GM15510 (cell line): Measurements from ENCODE around the gene SSBP2.

Experiments
- POLR2A ChIP-seq: IDR thresholded peaks from 3 replicates; pipeline ENCODE4 v1.6.1; 2011; ENCODE audit warnings: borderline replicate concordance; ENCODE audit not compliant: insufficient read length; ENCODE audit errors: extremely low read depth

SSBP2 gene

DNA sequence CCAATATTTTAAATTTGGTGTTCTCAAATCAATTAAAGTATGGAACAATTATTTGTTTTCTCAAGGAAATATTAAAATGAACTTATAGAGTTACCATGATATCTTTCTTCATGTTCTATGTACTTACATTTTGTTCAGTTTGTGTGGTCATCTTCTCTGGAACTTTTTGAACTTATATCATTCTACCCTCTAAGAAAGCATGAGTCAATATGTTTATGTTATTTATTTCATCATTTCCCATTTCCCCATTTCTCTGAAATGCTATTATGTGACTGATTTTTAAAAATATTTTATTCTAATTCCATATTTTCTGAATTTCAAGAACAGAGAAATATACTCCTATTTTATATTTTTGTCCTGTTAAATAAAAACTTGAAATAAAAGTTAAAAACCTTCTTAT lies 233.4 kb downstream of the SSBP2 start:
- TF ChIP-seq POLR2A, result no peak

DNA sequence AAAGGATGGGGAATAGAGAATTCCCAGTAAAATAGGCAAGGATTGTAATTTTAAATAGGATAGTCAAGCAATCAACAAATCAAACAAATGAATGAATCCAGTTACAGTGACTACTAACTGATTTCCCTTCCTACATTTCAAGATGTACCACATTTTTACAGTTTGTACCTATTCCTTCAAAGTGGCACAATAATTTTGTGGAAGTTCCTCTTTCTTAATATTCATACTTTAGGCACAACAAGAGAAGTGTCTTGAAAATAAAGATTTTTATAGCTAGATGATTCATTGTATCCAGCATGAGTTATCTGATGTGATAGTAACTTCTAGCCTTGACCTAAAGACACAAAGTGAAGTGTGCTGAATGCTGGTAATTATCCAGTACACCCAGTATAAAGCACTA lies 234.8 kb downstream of the SSBP2 start:
- TF ChIP-seq POLR2A, result no peak

DNA sequence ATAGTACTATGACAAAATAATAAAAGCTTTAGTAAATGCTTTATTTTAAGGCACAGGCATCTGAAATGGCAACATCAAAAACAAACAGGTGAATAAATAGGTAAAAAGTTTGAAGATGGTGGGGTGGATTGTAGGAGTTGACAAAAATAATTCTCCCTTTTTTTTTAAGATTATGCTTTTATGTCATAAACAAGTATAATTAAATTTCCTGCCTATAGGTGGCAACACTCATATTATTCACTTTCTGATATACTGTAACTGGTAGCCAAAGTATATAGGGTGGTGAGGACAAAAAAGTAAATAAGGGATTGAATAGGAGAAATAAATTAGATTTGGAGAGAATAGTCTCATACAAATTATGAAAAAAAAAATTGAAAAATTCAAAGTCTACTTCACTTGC lies 236.9 kb downstream of the SSBP2 start:
- no peak for TF ChIP-seq POLR2A

DNA sequence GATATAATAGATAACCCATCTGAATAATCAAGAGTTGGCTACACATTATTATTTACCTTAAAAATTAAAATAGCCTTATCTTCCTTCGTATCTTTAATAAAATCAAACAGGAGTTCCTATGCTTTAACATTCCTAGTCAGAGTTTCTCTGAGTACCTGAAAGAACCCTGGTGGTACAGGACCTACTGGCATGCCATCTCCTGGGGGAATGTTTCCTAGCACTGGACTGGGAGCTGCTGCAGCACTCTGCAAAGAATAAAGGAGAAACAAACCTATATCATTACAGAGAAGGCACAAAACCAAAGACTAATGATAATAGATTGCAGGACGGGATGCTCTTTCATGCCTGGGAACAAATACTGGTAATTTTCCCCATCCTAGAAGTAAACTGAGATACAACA lies 237.4 kb downstream of the SSBP2 start:
- no peak for TF ChIP-seq POLR2A

DNA sequence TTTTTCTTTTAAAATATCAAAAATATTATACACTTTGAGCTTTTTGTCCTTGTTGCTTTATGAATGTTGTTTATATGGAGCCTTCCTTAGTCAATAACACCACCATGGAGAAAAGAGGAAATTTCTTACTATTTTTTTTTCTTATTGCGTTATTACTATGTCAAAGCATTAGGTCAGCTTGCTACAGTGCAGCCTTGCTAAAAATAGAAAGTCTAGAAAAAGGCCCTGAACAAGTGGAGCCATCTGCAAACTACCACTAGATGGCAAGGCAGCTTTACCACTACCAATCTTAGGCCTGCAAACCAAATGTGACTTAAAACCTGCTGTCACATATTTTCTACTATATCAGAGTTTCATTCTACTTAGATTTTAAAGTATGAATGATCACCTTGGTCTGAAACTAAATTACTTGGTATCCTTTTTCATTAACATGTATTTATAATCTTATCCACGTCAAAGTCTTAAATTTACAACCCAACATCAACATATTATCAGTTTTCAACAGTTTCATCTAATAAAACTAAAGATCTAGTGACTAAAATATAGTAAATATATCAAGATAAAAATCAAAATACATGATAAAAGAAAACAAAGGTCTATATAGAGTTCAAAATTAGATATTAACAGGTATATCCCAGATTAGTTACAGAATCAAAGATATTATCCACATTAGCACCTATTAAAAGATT lies 243.9 kb downstream of the SSBP2 start:
- TF ChIP-seq POLR2A, result no peak

DNA sequence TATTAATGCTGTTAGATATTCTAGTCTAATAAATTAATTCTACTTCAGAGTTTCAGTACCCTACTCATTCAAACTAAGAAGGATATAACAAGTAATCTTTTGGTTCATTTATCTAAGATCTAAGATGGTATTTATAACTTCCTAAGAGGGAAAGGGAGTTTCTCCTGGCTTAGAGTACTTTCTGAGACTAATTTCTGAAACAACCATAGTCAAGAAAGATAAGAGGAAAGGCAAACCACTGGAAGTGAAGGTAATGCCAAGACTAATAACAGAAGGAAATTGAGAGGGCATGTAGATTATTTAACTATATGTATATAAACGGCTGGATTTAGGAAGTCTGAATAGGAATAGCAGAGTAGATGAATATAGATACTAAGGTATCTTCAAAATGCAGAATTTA lies 244.5 kb downstream of the SSBP2 start:
- TF ChIP-seq POLR2A, result no peak

DNA sequence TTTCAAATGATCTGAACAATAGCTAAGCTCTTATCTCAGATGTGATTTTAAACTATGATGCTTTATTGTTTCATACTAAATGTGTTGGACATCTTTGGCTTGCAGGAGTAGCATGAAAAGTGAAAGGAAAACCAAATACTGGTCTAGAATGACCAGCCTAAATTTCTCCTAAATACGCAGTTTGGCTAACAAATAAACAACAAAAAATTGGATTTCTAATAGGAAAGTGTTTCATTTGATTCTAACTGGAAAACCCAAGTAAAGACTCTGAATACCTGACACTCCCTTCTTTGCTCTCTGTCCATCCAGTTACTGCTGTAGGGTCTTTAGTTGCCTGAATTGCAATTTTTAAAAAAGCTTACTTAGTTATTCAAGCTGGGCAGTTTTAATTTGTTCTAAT lies 245.2 kb downstream of the SSBP2 start:
- no peak for TF ChIP-seq POLR2A

DNA sequence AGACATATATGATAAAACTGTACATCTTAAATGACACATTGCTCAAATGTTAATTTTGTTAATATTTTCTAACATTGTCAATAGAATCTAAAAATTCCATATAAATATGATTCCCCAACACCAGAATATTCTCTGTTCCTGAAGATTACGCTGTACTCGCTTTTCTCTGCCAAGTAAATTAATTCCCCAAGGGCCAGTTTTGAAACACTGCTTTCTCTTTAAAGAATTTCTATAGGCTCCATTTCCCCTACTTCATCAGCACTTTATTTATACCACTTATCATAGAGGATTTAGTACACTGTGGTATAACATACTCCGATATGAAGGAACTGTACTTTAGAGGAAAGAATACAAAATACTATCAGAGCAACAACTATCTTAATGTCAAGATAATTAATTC lies 255.6 kb downstream of the SSBP2 start:
- TF ChIP-seq POLR2A, result no peak

DNA sequence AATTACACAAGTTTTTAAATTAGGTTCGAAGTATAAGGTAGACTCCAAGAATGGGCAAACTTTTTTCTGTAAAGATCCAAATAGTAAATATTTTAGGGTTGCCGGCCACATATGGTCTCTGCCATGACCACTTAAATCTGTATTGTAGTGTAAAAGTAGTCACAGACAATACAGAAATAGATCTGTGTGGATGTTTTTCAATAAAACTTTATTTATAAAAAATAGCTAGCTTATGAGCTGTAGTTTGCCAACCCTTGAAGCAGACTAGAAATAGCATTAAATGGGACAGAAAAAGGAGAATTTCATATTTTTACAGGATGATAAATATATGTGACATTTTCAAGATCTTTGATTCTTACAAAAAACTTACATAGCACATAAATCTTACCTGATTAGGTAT lies 262.0 kb downstream of the SSBP2 start:
- no peak for TF ChIP-seq POLR2A

DNA sequence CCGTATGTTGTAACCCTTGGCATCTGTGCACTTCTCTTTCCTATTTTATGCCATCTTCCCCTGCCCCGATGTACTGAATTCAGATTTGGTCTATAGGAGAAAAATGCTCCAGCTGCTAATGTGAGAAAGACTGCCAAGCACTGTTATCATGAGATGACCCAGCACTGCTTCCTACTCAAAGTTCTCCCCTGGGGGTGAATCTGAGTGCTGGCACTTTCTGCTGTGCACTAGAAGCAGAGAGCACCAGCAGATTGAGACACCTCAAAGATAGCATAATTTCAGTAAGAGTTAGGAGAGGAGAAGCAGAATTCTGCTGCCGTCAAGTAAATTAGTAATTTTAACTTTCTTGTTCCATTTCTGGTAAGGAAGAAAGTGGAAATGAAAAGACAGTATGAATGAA lies 264.2 kb downstream of the SSBP2 start:
- TF ChIP-seq POLR2A, result no peak

DNA sequence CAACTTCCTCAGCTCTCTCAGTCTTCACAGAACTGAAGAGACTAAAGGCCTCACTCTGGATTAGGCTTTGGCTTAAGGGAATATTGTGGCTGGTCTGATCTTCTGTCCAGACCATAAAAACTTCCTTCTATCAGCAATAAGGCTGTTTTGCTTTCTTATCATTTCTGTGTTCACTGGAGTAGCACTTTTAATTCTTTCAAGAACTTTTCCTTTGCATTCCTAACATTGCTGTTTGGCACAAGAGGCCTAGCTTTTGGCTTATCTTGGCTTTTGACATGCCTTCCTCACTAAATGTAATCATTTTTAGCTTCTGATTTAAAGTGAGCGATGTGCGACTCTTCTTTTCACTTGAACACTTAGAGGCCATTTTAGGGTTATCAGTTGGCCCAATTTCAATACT lies 268.3 kb downstream of the SSBP2 start:
- no peak for TF ChIP-seq POLR2A

DNA sequence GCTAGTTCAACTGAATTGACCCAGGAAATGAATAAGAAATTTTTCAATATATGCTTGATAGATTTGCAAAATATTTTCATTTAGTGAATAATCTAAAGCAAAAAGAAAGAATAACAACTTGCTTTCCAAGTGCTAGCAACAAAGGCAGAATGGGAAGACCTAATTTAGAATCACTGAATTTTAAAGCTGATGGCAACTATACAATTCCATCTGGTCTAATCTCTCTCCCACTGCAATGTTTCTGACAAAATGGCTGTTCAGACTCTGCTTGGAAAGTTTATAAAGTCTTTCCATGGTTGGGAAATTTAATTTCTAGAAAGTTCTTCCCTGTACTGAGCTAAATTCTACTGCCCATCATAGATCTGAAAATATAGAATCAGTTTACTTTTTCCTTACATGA lies 281.2 kb downstream of the SSBP2 start:
- no peak for TF ChIP-seq POLR2A

DNA sequence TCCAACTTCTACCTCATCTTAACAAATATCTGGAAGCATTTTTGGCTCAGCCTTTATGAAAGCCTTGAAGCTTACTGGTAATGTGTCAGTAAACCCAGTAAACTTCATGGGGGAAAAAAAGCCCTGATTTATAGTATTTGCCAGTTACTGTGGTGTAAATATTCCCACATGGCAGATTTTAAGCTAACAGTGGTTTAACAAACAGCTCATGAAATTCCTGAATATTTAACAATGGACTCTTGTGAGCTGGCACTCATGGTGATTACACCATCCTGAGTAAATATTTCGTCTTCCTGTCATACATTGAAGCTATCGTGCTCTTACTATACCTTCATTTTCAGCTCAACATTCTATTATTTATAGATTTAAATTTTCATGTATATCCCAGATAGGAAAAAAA lies 300.0 kb downstream of the SSBP2 start:
- TF ChIP-seq POLR2A, result no peak

DNA sequence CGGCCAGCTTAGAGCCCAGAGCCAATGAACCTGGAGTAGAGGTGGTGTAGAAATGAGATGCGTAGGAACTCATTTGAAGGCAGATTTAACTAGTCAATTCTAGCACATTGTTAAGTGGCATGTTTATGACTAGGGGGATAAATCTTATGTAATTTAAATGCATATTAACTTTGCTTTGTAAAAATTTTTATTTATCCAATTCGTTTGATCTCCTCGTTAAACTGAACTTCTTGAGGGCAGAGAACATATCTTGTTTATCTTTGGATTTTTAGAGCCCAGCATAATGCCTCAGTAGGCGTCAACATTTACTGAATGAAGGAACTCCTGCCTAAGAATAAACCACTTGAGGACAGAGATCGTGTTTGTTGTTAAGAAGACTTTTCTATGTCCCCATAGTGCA lies 315.9 kb downstream of the SSBP2 start:
- no peak for TF ChIP-seq POLR2A

DNA sequence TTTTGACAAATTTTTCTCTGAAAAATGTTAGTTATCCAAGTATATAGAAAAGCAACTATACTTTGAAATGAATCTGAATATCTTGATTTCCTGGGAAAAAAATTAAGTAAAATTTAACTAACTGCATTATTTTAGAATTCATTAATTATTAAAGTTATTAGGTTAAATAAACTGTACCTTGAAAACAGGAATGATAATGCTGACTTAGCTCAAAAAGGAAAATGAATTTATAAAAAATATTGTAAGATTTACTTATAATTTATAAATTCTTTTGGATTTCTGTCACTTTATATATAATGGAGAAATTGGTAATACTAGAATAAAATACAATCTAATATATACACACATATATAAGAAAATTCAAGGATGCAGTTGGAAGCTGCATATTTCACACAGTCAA lies 320.9 kb downstream of the SSBP2 start:
- no peak for TF ChIP-seq POLR2A

DNA sequence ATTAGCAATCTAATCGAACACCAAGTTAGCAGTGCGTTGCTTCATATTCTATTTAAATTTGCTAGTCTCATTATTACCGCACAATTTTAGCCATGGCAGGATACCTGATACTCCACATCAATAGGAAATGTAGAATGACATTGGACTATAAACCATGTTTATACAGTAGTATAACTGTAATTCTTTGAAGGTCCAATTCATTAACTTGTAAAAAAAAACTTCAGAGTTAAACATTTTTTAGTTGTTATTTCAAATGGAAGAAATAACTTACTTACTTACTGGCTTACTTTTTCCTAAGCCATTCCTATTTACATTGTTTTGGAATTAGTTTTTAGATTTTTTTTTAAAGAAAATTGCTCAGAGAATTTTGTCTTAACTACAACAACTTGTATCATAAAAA lies 321.5 kb downstream of the SSBP2 start:
- TF ChIP-seq POLR2A, result no peak

DNA sequence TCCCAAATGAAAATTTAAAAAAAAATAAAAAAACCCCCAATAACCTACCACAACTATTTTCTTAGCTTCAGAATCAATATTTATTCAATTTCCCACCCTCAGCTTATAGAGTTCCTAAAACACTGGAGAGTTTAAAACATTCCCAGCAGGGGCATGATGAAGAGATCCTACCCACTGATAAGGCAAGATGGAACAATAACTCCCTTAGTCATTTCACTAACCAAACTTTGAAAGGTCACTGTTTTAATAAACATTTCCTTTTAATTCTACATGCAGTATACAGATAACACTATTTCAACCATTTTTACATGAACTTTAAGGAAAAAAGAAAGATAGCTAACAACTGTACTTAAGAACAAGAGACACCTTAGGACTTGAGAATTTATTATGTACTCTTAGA lies 322.0 kb downstream of the SSBP2 start:
- TF ChIP-seq POLR2A, result no peak
